Measurements from ENCODE around the gene F10. TPM values are rescaled to one million over a fixed set of nuclear protein-coding genes. Genes with fewer than 3 reads are reported as not detected.

F10 gene
- total RNA-seq, 1 donor from 2014 or later = 0.23 TPM

- Mint-ChIP-seq H3K9me3 (ENCODE audit: unreplicated experiment) (no peaks in the 10 kb centered on the region), H3K36me3 (ENCODE audit: low read depth, unreplicated experiment) (peaks cover 3% of the 10 kb centered on the region), H3K27ac (ENCODE audit: unreplicated experiment) (no peak overlapping the region), H3K4me1 (ENCODE audit: unreplicated experiment) (peaks cover 8% of the 10 kb centered on the region), H3K4me3 (ENCODE audit: unreplicated experiment) (no peak overlapping the region), H3K27me3 (ENCODE audit: unreplicated experiment) (peaks cover 10% of the 10 kb centered on the region)
- TF ChIP-seq CTCF (IDR thresholded peaks at IDR 0.05; ENCODE audit: unreplicated experiment) = no peak
- DNase-seq (ENCODE audit: low spot score) = no peak
Measured at GRCh38 chr13:113080361-113080831, 42.2 kb upstream of the F10 start.

- Mint-ChIP-seq H3K27ac (ENCODE audit: unreplicated experiment) (no peak overlapping the region), H3K4me3 (ENCODE audit: unreplicated experiment) (no peak overlapping the region), H3K27me3 (ENCODE audit: unreplicated experiment) (peaks cover 10% of the 10 kb centered on the region), H3K9me3 (ENCODE audit: unreplicated experiment) (no peaks in the 10 kb centered on the region), H3K36me3 (ENCODE audit: low read depth, unreplicated experiment) (peaks cover 3% of the 10 kb centered on the region), H3K4me1 (ENCODE audit: unreplicated experiment) (peaks cover 8% of the 10 kb centered on the region)
- TF ChIP-seq CTCF (IDR thresholded peaks at IDR 0.05; ENCODE audit: unreplicated experiment) = no peak
- DNase-seq (ENCODE audit: low spot score) = no peak
Measured at GRCh38 chr13:113080901-113081521, 41.6 kb upstream of the F10 start.

GRCh38 chr13:113082198-113083021, 40.2 kb upstream of the F10 start:
- peaks cover 3% of the 10 kb centered on the region for H3K36me3 Mint-ChIP-seq (ENCODE audit: low read depth, unreplicated experiment)
- no peak overlapping the region for H3K4me3 Mint-ChIP-seq (ENCODE audit: unreplicated experiment)
- DNase-seq (ENCODE audit: low spot score) = no peak
- H3K9me3 Mint-ChIP-seq (ENCODE audit: unreplicated experiment) = no peaks in the 10 kb centered on the region
- peaks cover 13% of the 10 kb centered on the region for H3K27me3 Mint-ChIP-seq (ENCODE audit: unreplicated experiment)
- no peak overlapping the region for H3K27ac Mint-ChIP-seq (ENCODE audit: unreplicated experiment)
- no peak for TF ChIP-seq CTCF (IDR thresholded peaks at IDR 0.05; ENCODE audit: unreplicated experiment)
- peaks cover 8% of the 10 kb centered on the region for H3K4me1 Mint-ChIP-seq (ENCODE audit: unreplicated experiment)

- Mint-ChIP-seq H3K36me3 (ENCODE audit: low read depth, unreplicated experiment) (peaks cover 3% of the 10 kb centered on the region), H3K9me3 (ENCODE audit: unreplicated experiment) (no peaks in the 10 kb centered on the region), H3K4me1 (ENCODE audit: unreplicated experiment) (peaks cover 8% of the 10 kb centered on the region), H3K27ac (ENCODE audit: unreplicated experiment) (no peak overlapping the region), H3K27me3 (ENCODE audit: unreplicated experiment) (peaks cover 11% of the 10 kb centered on the region), H3K4me3 (ENCODE audit: unreplicated experiment) (no peak overlapping the region)
- DNase-seq (ENCODE audit: low spot score) = no peak
- no peak for TF ChIP-seq CTCF (IDR thresholded peaks at IDR 0.05; ENCODE audit: unreplicated experiment)
Measured at GRCh38 chr13:113083022-113083373, 39.6 kb upstream of the F10 start.
